SIG-M5 treated with dmso at 0.1 percent for 504 hours (cell line): ENCODE data around the gene TAS2R46.
"Not testable (repeated sequence)": the region's sequence is repeated elsewhere in the genome, so short reads cannot be mapped to it uniquely, and the experiment has no call there.

Source experiments
- DNase-seq: peaks from one replicate; lab custom pipeline; 2025; ENCODE audit not compliant: unreplicated experiment; lab: John Stamatoyannopoulos, UW

Gene TAS2R46

DNA sequence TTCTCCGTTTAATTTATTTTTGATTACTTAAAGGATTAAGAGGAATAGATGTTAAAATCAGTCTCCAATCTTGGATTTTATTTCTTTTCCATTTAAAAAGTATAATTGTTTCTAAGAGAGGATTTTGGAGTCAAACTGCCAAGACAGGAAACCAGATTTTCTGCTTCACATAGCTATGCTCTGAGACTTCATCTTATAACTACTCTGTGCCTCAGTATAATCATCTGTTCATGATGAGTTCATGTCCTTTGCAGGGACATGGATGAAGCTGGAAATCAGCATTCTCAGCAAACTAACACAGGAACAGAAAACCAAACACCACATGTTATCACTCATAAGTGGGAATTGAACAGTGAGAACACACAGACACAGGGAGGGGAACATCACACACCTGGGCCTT lies 21.9 kb downstream of the TAS2R46 start:
- no peak for DNase-seq

- DNase-seq: no peak
These were observed 22.9 kb downstream of the TAS2R46 start for GRCh38 chr12:11039171-11039570.

GRCh38 chr12:11033959-11034358 lies 28.1 kb downstream of the TAS2R46 start:
- DNase-seq: not testable (repeated sequence)

DNA sequence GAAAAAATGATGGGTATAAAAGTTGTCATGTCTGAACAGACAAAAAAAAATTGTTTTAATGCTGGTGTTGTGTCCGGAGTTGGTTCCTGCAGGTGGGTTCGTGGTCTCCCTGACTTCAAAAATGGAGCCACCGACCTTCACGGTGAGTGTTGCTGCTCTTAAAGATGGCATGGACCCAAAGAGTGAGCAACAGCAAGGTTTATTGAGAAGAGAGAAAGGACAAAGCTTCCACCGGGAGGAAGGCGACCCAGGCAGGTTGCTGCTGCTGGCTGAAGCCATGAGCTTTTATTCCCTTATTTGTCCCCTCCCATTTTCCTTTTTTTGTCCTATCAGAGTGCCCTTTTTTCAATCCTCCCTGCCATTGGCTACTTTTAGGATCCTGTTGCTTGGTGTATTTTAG lies 30.8 kb downstream of the TAS2R46 start, which contains the start of gene TAS2R31:
TSS of gene TAS2R31 (minus strand) at position 101 of the 400 bp plus-strand sequence. CDS start at position 29, 72 bp downstream.
- no peak for DNase-seq

- no peak for DNase-seq
These were observed 36.0 kb downstream of the TAS2R46 start for GRCh38 chr12:11026118-11026517.

GRCh38 chr12:11023387-11023786 lies 38.7 kb downstream of the TAS2R46 start:
- DNase-seq: no peak

DNA sequence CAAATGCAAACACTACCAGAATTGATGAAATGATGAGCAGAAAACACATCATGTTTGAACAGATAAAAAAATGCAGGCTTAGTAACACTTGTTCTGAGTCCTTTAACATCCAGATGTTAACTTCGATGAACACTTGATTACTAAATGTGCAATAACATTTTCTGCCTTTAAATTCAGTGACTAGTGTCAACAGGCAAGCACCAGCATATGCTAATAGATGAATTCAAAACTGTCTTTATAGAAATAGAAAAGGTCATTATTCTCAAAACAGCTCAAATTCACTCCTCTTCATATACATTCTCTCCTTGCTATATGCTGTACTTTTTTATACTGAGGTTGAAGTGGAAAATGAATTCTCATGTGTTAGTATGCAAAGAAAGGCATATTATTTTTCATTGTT lies 39.6 kb downstream of the TAS2R46 start, which contains the start of gene TAS2R19:
TSS of gene TAS2R19 (minus strand) at position 101 of the 400 bp plus-strand sequence. CDS start at position 52, 49 bp downstream.
- no peak for DNase-seq

GRCh38 chr12:11016937-11017336 lies 45.2 kb downstream of the TAS2R46 start:
- DNase-seq: no peak

DNA sequence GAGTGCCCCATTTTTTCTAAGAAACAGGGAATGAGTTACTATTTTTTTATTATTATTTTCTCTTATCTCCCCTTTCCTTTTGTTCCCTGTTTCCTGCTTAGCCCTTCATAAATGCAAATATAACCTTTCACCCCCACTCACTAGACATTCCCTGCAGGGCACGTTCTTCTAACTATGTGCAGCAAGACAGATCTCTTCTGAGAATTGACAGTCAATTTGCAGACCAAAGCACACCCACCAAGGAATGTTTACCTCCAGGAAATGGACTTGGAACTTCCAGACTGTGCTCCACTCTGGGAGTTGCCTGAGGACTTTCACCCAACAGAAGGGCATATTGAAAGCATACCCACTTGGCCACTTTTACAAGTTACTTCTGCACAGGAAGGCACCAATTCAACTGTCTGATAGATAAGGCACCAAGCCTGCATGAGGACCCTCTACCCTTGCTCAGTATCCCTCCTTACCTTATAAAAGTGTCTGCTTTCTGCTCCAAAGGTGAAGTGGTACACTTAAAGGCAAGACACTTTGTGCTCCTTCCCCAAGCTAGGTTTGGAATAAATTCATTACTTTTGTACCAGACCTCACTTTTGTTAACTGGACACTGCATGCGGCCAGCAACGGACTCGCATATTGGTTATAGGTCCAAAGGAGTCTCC lies 46.2 kb downstream of the TAS2R46 start:
- no peak for DNase-seq

DNA sequence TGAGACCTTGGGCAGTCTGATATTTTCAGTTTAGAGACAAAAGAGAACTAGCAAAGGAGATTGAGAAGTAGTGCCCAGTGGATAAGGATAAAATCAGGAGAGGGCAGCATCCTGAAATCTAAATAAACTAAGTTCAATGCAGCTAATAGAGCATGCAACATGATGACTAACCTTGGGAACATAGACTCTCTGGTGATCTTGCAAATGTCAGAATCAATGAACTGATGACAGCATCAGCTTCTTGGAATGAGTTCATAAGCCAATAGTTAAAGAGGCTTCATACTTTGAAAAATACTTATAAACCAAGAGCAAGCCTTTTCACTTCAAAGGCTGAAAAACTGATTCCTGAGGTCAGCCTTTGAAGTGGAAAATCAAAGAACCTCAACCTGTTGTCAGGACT lies 47.9 kb downstream of the TAS2R46 start:
- DNase-seq: no peak
